Karpas-422 (cell line): Measurements from ENCODE around the gene AMBRA1. TPM values are rescaled to one million over a fixed set of nuclear protein-coding genes. Genes with fewer than 3 reads are reported as not detected.

Experiments used
- DNase-seq: peaks from one replicate; pipeline ENCODE4 v3.0.0-alpha.2; 2015
- H2AFZ ChIP-seq: fragments of 200-600 bp; sonication (generic); 2 replicates; pipeline ENCODE4 v1.6.1; 2014; ENCODE audit warnings: antibody characterized with exemption, low read length, mixed read lengths
- H3K27ac ChIP-seq: fragments of 200-600 bp; sonication (generic); 2 replicates; pipeline ENCODE4 v1.5.1; 2014; ENCODE audit warnings: mild to moderate bottlenecking, low read length, moderate library complexity
- H3K27me3 ChIP-seq: fragments of 200-600 bp; sonication (generic); 2 replicates; pipeline ENCODE4 v1.6.1; 2014; ENCODE audit warnings: low read length, mixed read lengths
- H3K36me3 ChIP-seq: fragments of 200-600 bp; sonication (generic); 2 replicates; pipeline ENCODE4 v1.6.1; 2014; ENCODE audit warnings: low read length, mixed read lengths; ENCODE audit not compliant: insufficient read depth
- H3K4me1 ChIP-seq: fragments of 200-600 bp; sonication (generic); 2 replicates; pipeline ENCODE4 v1.6.1; 2014; ENCODE audit warnings: mild to moderate bottlenecking, low read length, mixed read lengths
- H3K4me2 ChIP-seq: fragments of 200-600 bp; sonication (generic); 2 replicates; pipeline ENCODE4 v1.6.1; 2014; ENCODE audit warnings: low read length, low read depth, mild to moderate bottlenecking; ENCODE audit not compliant: poor library complexity, severe bottlenecking
- H3K4me3 ChIP-seq: fragments of 200-600 bp; sonication (generic); 2 replicates; pipeline ENCODE4 v1.5.1; 2014; ENCODE audit warnings: mild to moderate bottlenecking, antibody characterized with exemption, low read length, mixed read lengths
- H3K79me2 ChIP-seq: fragments of 200-600 bp; sonication (generic); 2 replicates; pipeline ENCODE4 v1.6.1; 2014; ENCODE audit warnings: mild to moderate bottlenecking, low read length, mixed read lengths
- H3K9ac ChIP-seq: fragments of 200-600 bp; sonication (generic); 2 replicates; pipeline ENCODE4 v1.6.0; 2014; ENCODE audit warnings: low read length
- H3K9me2 ChIP-seq: fragments of 200-600 bp; sonication (generic), shearing (Covaris generic); replicated peaks from 2 replicates; pipeline ENCODE4 v1.6.0; 2014; ENCODE audit warnings: mild to moderate bottlenecking, low read length, moderate library complexity; ENCODE audit not compliant: insufficient read depth
- H3K9me3 ChIP-seq: fragments of 300-700, 200-600 bp; sonication (generic); 2 replicates; pipeline ENCODE4 v1.6.1; 2014; ENCODE audit warnings: low read length, mixed read lengths
- H4K20me1 ChIP-seq: fragments of 200-600 bp; sonication (generic); 2 replicates; pipeline ENCODE4 v1.6.1; 2014; ENCODE audit warnings: mild to moderate bottlenecking, antibody characterized with exemption, low read length, low read depth; ENCODE audit not compliant: insufficient read depth
- total RNA-seq: library from RNA; depleted of rRNA; stranded (reverse); fragments of >200 nt; shearing (Covaris generic); gene quantifications from 2 replicates; pipeline ENCODE4 v1.2.3, GENCODE V29; 2014; ENCODE audit warnings: low replicate concordance

AMBRA1 gene
- total RNA-seq, 1 experiment from 2014 or later = 30.3 TPM

DNA sequence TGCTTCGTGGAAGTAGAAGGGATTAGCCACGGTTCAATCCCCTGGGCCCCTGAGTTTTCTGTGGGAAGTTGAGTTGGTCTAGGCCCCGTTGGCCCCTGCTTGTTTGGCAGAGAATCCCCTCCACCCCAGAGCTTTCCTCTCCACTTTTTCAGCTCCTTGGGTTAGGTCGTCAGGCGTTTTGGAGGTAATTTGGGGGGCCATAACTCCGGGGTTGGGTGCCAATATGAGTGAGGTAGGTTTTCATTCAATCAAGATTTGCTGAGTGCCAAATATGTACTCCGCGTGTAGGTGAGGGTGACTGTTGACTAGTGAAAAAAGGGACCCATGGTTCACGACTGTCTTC is 24.1 kb upstream of the AMBRA1 start:
- H3K27me3 ChIP-seq = no peaks in the 10 kb centered on the region
- H3K79me2 ChIP-seq = peaks cover 60% of the 10 kb centered on the region
- peaks cover 26% of the 10 kb centered on the region for H3K4me1 ChIP-seq
- H3K9me2 ChIP-seq = no peaks in the 10 kb centered on the region
- peak overlapping the region; percentile 91 for H3K4me2 ChIP-seq
- peaks cover 10% of the 10 kb centered on the region; the same call in 1 of the 2 replicates for H3K36me3 ChIP-seq
- H2AFZ ChIP-seq = peak overlapping the region; percentile 87; the same call in 1 of the 2 replicates
- no peak for DNase-seq
- H4K20me1 ChIP-seq = no peaks in the 10 kb centered on the region
- peak overlapping the region; percentile 99 for H3K4me3 ChIP-seq
- peak overlapping the region; percentile 87 for H3K27ac ChIP-seq
- no peaks in the 10 kb centered on the region for H3K9me3 ChIP-seq
- H3K9ac ChIP-seq = peak overlapping the region; percentile 96

DNA sequence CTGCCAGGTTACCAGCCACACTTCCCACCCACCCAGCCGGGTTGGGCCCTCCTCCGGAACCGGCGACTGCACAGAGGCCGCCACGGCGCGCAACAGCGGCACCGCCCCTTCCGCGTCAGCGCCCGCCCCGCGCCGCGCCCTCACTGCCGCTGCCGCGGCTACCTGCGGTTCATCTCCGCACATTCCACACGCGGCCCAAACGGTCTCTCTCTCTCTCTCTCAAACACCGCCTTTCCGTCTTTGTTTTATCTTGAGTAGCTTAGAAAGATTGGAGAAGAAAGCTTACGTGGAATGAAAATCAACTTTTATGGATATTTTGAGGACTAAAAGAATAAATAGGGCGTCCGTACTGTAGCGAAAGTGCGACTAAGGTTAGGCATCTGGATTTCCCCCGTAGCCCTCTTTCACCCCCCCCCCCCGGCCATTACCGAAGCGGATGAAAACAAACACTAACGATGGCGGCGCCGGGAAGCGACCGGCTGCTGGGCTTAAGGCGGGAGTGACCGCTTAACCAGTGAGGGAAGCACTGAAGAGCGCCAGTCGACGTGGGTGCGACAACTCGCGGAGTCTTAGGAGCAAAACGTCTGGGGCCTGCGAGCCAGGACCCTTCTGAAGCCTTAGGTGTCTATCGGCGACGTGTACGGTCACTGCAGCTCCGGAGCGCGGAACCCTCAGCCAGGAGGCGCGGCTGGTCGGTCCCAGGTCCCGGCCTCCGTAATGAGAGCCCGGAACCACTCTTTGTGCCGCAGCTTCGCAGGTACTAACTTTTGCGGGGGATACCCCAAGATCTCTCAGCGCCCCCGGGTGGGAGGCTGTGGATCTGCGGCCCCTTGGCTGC is 23.5 kb upstream of the AMBRA1 start, which contains the start of the genes ATG13 and HARBI1:
Gene ATG13, plus strand, starts transcription at position 420 of the 838 bp plus-strand sequence. CDS start 26,739 bp downstream, outside the sequence.
Gene HARBI1, minus strand, starts transcription at position 94 of the 838 bp plus-strand sequence. CDS start 990 bp downstream, outside the sequence.
- Histone ChIP-seq H3K27me3 (no peaks in the 10 kb centered on the region), H3K9me3 (no peaks in the 10 kb centered on the region), H3K27ac (peak within 1 kb of the TSS; percentile 87), H3K9ac (peak within 1 kb of the TSS; percentile 96), H3K9me2 (no peaks in the 10 kb centered on the region), H3K4me2 (peak within 1 kb of the TSS; percentile 91), H2AFZ (peak within 1 kb of the TSS; percentile 87), H3K79me2 (peaks cover 56% of the 10 kb centered on the region), H3K4me1 (peaks cover 27% of the 10 kb centered on the region), H3K36me3 (peaks cover 4% of the 10 kb centered on the region; the same call in 1 of the 2 replicates), H3K4me3 (peak within 1 kb of the TSS; percentile 99), H4K20me1 (no peaks in the 10 kb centered on the region)
- peak; percentile 96 for DNase-seq

DNA sequence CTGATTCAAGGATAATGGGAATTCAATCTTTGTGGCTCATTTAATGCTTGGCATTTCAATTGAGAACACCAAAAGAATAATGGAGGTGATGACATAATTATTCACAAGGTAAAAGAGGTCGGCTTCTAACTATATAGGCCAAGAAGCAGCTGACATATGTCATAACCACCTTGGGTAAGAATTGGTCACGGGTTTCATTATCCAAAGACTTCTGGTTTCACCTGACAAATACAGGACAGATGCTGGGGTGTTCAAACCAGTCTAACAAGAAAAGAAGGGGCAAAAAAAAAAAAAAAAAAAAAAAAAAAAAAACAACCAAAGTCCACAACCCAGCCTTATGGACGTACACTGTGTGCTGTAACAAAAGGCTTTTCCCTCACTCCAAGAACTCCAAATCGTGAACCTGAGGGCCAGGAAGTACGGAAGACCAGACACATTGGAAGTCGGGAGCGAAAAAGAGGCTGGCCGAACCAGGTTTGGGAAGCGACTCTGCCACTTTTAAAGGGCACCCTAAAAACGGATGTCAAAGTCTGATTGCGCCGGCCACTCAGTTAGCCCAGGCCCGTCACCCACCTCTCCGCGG is 22.8 kb upstream of the AMBRA1 start:
- no peaks in the 10 kb centered on the region for H4K20me1 ChIP-seq
- DNase-seq = peak; percentile 57
- peaks cover 4% of the 10 kb centered on the region; the same call in 1 of the 2 replicates for H3K36me3 ChIP-seq
- peak overlapping the region; percentile 99 for H3K4me3 ChIP-seq
- no peaks in the 10 kb centered on the region for H3K9me2 ChIP-seq
- peak overlapping the region; percentile 51; the same call in 1 of the 2 replicates for H2AFZ ChIP-seq
- peaks cover 58% of the 10 kb centered on the region for H3K79me2 ChIP-seq
- peak overlapping the region; percentile 91 for H3K4me2 ChIP-seq
- no peaks in the 10 kb centered on the region for H3K27me3 ChIP-seq
- H3K4me1 ChIP-seq = peaks cover 33% of the 10 kb centered on the region
- H3K27ac ChIP-seq = peak overlapping the region; percentile 59; the same call in 1 of the 2 replicates
- H3K9me3 ChIP-seq = no peaks in the 10 kb centered on the region
- peak overlapping the region; percentile 96 for H3K9ac ChIP-seq

DNA sequence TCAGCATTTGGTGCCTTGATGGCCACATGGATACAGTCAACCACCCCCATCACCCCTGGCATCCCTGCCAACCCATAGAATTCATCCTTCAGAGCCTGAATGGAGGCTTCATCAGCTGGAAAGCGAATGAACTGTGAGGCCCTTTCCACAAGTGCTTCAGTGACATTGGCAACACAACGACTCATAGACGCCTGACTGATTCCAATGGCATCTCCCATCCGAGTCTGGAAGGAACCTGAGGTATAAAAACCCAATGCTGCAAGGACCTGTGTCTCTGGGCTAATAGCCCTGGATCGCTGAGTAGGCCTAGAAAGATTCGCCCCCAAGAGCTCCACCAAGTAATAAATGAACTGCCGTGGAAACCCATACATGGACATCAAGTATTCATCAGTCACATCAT is 21.9 kb upstream of the AMBRA1 start:
- Histone ChIP-seq H3K79me2 (peaks cover 50% of the 10 kb centered on the region), H3K36me3 (no peaks in the 10 kb centered on the region), H3K4me2 (peak overlapping the region; percentile 91), H3K27me3 (no peaks in the 10 kb centered on the region), H3K9ac (no peak overlapping the region; the same call in 1 of the 2 replicates), H3K9me2 (no peaks in the 10 kb centered on the region), H3K27ac (no peak overlapping the region), H4K20me1 (no peaks in the 10 kb centered on the region), H3K4me3 (peak overlapping the region; percentile 99; the same call in 1 of the 2 replicates), H2AFZ (no peak overlapping the region), H3K9me3 (no peaks in the 10 kb centered on the region), H3K4me1 (peaks cover 33% of the 10 kb centered on the region)
- no peak for DNase-seq

DNA sequence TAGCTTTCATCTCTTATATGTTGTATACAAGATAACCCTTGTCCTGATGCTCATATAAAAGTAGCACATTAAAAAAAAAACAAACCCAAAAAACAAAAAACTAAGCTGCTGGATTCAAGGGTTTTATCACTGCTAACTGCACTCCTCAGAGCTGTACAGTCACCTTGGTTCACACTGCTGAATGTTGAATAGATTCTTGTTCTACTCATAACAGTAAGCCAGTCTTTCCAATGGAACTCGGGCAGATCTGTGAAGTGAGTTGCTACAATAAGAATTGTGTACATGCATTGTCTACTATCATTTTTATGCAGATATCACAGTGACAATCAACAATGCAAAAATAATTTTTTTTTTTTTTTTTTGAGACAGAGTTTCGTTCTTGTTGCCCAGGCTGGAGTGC is 18.5 kb upstream of the AMBRA1 start:
- Histone ChIP-seq H3K79me2 (peaks cover 18% of the 10 kb centered on the region), H3K9me2 (no peaks in the 10 kb centered on the region), H3K36me3 (no peaks in the 10 kb centered on the region), H3K9me3 (no peaks in the 10 kb centered on the region), H3K27me3 (no peaks in the 10 kb centered on the region), H3K4me2 (peak overlapping the region; percentile 22), H4K20me1 (no peaks in the 10 kb centered on the region), H3K9ac (no peak overlapping the region), H2AFZ (peak overlapping the region; percentile 58; the same call in 1 of the 2 replicates), H3K27ac (no peak overlapping the region), H3K4me3 (no peak overlapping the region), H3K4me1 (peaks cover 17% of the 10 kb centered on the region)
- DNase-seq = no peak

DNA sequence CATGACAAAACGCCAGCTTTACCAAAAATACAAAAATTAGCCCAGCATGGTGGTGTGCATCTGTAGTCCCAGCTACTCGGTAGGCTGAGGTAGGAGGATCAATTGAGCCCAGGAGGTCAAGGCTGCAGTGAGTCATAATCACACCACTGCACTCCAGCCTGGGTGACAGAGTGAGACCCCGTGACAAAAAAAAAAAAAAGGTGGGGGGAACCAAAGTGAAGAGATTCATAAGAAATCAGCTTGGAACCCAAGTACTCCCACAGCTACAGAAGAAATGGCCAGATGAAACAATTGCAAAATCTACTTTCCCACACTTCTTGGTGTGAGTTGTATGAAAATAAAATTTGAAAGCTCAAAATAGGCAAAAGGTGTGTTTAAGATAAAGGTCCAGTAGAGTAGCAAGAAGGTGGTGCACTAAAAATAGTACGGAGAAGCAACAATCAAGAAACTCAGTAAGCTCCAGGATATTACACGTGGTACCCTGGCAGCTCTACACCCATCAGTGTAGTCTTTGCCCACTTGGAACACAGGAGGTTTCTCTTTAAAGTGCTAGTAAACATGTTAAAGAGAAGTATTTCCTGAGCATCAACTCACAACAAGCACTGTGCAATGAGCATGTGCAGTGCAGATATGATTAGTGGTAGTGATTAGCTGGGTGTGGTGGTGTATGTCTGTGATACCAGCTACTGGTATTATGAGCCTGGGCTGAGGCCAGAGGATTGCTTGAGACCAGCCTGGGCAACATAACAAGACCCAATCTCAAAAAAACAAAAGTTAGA is 17.9 kb upstream of the AMBRA1 start:
- H3K36me3 ChIP-seq = no peaks in the 10 kb centered on the region
- H3K9me2 ChIP-seq = no peaks in the 10 kb centered on the region
- H4K20me1 ChIP-seq = no peaks in the 10 kb centered on the region
- DNase-seq = no peak
- H3K4me2 ChIP-seq = peak overlapping the region; percentile 22
- H2AFZ ChIP-seq = peak overlapping the region; percentile 58; the same call in 1 of the 2 replicates
- H3K9ac ChIP-seq = no peak overlapping the region
- H3K4me1 ChIP-seq = peaks cover 17% of the 10 kb centered on the region
- H3K27ac ChIP-seq = no peak overlapping the region
- peaks cover 20% of the 10 kb centered on the region for H3K79me2 ChIP-seq
- no peak overlapping the region for H3K4me3 ChIP-seq
- H3K27me3 ChIP-seq = no peaks in the 10 kb centered on the region
- no peaks in the 10 kb centered on the region for H3K9me3 ChIP-seq

DNA sequence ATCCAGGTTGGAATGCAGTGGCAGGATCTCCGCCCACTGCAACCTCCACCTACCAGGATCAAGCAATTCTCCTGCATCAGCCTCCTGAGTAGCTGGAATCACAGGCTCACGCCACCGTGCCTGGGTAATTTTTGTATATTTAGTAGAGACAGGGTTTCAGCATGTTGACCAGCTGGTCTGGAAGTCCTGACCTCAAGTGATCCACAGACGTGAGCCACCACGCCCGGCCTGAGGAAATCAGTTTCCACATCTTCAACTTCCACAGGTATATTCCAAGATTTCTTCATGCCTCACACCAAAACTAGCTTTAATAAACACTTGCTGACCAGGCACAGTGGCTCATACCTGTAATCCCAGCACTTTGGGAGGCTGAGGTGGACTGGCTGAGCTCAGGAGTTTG is 15.6 kb upstream of the AMBRA1 start:
- no peak for DNase-seq
- H3K79me2 ChIP-seq = peaks cover 6% of the 10 kb centered on the region
- H3K27me3 ChIP-seq = no peaks in the 10 kb centered on the region
- H4K20me1 ChIP-seq = no peaks in the 10 kb centered on the region
- no peaks in the 10 kb centered on the region for H3K9me3 ChIP-seq
- H3K4me3 ChIP-seq = no peak overlapping the region
- no peak overlapping the region for H3K9ac ChIP-seq
- H2AFZ ChIP-seq = no peak overlapping the region
- H3K27ac ChIP-seq = no peak overlapping the region
- H3K36me3 ChIP-seq = no peaks in the 10 kb centered on the region
- H3K4me2 ChIP-seq = no peak overlapping the region
- H3K9me2 ChIP-seq = no peaks in the 10 kb centered on the region
- H3K4me1 ChIP-seq = peaks cover 17% of the 10 kb centered on the region
